ENCODE results near the gene EREG. TPM values are rescaled to one million over a fixed set of nuclear protein-coding genes. Genes with fewer than 3 reads are reported as not detected.
"Not testable (repeated sequence)": the region's sequence is repeated elsewhere in the genome, so short reads cannot be mapped to it uniquely, and the experiment has no call there.

Gene EREG
- total RNA-seq, 2 donors from 2014 or later = 0.07 TPM; not detected in 1

DNA sequence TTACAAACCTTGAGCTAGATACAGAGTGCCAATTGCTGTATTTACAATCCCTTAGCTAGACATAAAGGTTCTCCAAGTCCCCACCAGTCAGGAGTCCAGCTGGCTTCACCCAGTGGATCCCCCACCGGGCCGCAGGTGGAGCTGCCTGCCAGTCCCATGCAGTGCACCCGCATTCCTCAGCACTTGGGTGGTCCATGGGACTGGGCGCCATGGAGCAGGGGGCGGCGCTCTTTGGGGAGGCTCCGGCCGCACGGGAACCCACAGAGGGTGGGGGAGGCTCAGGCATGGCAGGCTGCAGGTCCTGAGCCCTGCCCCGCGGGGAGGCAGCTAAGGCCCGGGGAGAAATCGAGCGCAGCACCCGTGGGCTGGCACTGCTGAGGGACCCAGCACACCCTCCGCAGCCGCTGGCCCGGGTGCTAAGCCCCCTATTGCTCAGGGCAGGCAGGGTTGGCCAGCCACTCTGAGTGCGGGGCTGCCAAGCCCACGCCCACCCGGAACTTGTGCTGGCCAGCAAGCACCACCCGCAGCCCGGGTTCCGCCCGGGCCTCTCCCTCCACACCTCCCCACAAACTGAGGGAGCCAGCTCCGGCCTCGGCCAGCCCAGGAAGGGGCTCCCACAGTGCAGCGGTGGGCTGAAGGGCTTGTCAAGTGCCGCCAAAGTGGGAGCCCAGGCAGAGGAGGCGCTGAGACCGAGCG lies 34.1 kb downstream of the EREG start:
- H3K27ac Mint-ChIP-seq = peak overlapping the region; percentile 92 to 96
- DNase-seq (ENCODE audit: low spot score in 2 of 2); H3K36me3 Mint-ChIP-seq; H3K9me3 Mint-ChIP-seq; ATAC-seq: not testable (repeated sequence)

DNA sequence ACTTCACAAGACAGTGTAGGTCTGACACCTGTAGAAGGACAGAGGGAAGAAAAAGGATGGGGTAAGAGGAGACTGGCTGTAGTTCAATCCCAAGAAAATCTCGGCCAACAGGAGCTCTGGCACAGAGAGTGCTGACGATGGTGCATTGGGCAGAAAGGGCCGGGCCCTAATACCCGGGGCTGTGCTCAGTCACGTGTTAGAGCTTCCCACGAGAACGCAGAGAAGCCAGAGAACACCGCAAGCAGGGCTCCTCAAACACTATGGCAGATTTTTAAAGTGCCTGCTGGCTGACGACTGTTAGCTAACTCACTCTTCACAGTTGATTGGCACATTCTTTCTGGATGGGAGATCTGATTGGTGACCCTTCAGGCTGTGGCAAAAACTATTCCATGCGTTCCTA lies 35.5 kb downstream of the EREG start:
- Mint-ChIP-seq H3K27ac (no peak overlapping the region), H3K9me3 (no peaks in the 10 kb centered on the region), H3K36me3 (peaks cover 0 to 6% of the 10 kb centered on the region in 2 donors)
- no peak for ATAC-seq
- DNase-seq (ENCODE audit: low spot score in 2 of 2) = no peak

DNA sequence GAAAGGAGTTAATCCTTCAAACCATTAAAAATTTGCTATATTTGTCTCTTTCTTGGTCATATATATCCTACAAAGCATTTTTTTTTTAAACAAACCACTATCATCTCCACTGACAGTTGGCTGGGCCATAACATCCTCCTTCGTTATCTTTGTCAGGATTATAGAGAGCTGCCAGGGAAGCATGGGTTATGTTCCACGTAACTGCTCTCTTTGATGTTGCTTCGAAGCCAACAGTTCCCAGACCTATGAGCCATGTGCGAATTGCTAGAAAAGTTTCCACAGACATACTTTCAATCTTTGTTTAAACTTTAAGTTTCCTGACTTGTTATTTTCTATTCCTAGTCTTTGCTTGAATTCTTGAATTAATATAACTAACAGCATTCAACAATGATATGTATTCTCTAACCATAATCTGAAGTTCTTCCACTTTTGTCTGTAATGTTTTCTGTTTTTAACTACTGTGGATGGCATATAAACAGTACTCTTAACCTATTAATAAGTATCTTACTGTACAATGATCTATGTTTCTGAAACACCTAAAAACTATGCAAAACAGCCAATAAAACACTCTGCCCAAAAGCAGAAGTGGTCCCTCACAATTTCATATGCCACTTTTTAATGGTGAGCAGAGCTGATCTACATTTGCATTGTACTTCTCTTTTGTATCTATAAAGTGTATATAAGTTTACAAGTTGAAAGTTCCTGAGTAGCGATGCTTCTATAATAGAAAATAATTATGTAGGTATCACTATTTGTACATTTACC lies 37.9 kb downstream of the EREG start:
- no peak for DNase-seq (ENCODE audit: low spot score in 2 of 2)
- Mint-ChIP-seq H3K36me3 (peaks cover 0 to 6% of the 10 kb centered on the region in 2 donors), H3K9me3 (no peaks in the 10 kb centered on the region), H3K27ac (no peak overlapping the region)
- ATAC-seq = no peak

DNA sequence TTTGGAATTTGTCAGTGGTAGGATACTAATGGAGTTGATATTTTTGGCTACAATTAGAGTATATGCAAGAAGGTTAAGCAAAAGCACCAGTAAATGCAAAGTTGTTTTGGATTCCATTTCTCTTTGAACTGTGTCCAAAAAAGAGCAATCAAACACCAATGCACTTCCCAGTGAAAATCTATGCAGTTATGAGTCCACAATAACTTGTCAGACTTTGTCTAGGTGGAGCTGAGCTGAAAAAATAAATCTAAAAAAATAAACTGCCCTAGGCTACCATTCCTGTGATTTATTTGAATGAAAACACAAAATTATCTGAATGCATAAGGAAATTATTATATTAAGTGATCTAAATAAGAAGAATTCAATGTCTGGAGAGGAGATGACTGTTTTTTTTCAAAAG lies 42.9 kb downstream of the EREG start:
- DNase-seq (ENCODE audit: low spot score in 2 of 2) (no peak), ATAC-seq (no peak)
- Mint-ChIP-seq H3K27ac (no peak overlapping the region), H3K36me3 (no peaks in the 10 kb centered on the region), H3K9me3 (no peaks in the 10 kb centered on the region)

DNA sequence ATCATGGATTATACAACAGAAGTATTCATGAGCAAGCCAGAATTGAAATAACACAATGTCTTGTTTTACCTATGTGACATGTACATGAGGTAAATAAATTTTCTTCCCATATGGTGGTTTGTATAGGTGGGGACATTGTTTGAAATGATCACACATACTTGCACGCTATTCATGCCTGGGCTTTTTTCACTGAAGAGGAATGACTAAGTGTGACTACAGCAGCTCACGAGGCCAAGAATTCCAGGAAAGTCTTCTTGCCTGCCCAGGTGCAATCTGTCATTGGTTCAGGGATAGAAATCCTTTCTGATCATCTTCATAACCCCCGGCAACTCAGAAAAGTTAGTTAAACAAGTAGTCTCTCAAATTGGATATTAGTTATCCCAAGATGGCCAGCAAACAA lies 43.7 kb downstream of the EREG start:
- Mint-ChIP-seq H3K36me3 (no peaks in the 10 kb centered on the region), H3K9me3 (no peaks in the 10 kb centered on the region), H3K27ac (no peak overlapping the region)
- no peak for DNase-seq (ENCODE audit: low spot score in 2 of 2)
- no peak for ATAC-seq

DNA sequence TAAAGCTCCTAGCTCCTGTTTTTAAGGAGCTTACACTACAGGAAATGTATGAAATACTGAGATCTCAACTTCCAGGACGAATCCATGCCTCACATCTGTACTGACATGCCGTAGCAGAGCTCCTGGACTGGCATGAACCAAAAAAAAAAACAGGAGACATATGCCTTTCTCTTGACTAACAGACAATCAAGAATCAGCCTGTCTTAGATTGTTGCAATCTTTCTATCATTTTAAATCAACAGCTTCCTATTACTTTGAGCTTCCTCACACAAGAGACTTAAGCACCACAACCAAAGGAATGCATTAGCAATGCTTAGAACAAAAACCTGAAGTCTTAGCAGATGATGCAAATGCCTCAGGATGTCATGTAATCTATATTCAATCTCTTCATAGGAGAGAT lies 45.3 kb downstream of the EREG start:
- ATAC-seq (no peak), DNase-seq (ENCODE audit: low spot score in 2 of 2) (no peak)
- no peaks in the 10 kb centered on the region for H3K9me3 Mint-ChIP-seq
- H3K27ac Mint-ChIP-seq = no peak overlapping the region
- no peaks in the 10 kb centered on the region for H3K36me3 Mint-ChIP-seq

DNA sequence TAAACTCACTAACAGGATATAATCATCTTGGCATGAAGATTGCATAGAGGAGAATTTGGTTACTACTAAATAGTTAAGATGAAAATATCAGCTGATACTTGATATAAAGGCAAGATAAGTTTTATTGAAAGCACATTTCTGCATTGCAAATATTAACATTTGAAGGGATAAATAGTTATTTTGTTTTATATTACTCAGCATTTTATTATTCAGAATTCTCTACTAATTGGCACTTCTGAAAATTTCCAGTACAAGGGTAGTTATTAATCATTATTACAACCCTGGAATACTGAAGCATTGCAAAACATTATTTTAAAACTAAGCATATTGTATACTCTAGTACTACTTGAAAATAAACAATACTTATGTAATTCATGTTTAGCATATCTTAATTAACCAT lies 47.3 kb downstream of the EREG start:
- no peak overlapping the region for H3K27ac Mint-ChIP-seq
- no peaks in the 10 kb centered on the region for H3K36me3 Mint-ChIP-seq
- no peak for ATAC-seq
- DNase-seq (ENCODE audit: low spot score in 2 of 2) = no peak
- H3K9me3 Mint-ChIP-seq = no peaks in the 10 kb centered on the region

DNA sequence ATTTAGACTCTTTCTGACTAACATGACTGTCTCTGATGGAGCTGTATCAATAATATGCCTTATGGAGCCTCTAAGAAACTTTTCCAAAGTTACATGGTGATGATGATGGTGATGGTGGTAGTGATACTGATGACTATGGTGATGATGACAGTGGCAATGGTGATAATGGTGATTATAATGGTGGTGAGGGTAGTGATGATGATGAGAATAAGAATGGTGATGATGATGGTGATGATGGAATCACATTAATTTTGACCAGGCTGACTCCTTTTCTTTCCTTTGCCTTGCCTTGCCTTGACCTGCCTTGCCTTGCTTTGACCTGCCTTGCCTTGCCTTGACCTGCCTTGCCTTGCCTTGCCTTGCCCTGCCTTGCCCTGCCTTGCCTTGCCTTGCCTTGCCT lies 48.3 kb downstream of the EREG start:
- DNase-seq (ENCODE audit: low spot score in 2 of 2) (no peak), ATAC-seq (no peak)
- Mint-ChIP-seq H3K9me3 (no peaks in the 10 kb centered on the region), H3K27ac (no peak overlapping the region), H3K36me3 (no peaks in the 10 kb centered on the region)

DNA sequence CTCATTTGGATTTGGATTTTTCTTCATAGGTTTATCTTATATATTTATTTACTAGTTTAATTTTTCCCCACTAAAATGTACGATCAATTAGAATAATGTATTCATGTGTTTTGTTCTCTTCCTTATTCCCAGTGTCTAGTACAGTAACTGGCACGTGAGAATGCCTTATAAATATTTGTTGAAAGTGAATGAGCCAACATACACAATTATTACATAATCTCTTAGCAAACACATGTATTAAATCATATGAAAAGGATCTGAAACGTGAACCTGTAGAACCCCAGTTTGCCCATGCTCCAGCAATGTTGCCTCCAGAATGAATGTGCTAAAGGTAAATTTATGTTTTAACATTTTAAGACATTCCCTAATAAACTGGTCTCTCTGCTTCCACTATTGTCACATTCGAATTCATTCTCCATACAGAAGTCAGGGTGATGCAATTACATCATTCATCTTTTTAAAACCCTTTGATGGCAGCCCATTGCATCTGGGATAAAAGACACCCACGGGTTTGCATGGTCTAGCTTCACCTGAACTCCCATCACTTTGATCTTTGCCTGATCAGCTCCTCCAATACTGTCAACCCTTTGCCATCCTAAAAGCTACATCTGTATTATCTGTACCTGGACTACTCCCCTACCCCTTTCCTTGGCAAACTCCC lies 49.3 kb downstream of the EREG start:
- peak overlapping the region in 1 of 2 donors; percentile 11 for H3K27ac Mint-ChIP-seq
- H3K9me3 Mint-ChIP-seq = no peaks in the 10 kb centered on the region
- ATAC-seq (no peak), DNase-seq (ENCODE audit: low spot score in 2 of 2) (no peak)
- H3K36me3 Mint-ChIP-seq = no peaks in the 10 kb centered on the region

DNA sequence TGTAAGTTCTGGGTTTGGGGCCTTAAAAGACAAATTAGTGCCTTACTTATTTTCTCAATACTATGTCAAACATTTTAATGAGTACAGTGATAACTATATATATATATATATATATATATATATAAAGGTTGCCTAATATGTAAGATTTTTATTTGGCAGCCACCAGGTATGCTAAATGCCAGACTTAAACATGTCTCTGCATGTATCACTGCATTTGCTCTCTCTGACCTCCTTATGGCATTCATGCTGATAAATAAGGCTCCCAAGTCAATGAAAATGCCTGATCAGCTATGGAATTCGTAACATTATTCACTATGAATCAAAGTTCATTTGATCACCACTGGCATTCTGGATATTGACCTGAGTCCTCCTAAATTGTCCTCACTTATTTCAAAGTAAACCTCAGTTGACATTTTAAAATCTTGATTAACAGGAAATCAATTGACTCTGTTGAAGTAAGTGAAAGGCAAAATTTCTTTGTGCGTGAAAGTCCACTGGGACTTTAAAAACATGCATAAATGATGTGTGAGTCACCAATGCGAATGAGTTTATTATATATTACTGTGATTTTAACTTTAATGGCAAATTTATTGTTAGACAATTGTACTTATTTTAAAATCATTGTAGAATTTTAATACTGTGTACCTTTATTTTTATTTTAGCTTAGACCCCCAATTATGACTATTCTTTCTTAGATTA lies 50.8 kb downstream of the EREG start:
- no peaks in the 10 kb centered on the region for H3K36me3 Mint-ChIP-seq
- H3K27ac Mint-ChIP-seq = peak overlapping the region in 1 of 2 donors; percentile 33
- H3K9me3 Mint-ChIP-seq = no peaks in the 10 kb centered on the region
- no peak for ATAC-seq
- no peak for DNase-seq (ENCODE audit: low spot score in 2 of 2)

DNA sequence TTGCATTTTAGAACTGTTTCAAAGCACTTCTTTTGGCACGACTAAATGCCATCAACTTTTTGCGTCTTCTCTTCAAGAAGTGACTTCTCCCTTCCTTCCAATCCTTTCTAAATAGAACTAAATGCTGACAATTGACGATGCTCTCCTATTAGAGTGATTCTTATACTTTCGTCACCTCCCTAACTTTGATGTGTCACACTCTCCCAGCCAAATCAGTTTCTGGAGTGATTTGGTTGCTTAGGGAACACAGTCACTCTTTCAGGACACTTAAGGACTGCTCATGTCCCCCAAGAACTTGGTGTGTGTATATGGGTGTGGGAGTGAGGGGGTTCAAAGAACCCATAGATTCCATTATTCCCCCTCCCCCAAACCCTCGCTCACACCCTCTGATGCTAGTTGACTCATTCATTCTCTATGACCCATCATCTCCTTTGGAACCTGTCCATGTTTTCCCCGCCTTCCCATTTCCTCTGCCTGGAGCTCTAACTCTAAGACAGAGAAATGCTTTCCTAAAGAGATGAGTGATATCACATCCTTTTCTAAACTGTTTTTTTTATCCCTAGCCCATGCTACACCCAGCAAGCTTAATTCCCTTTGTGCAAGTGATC lies 53.2 kb downstream of the EREG start:
- Mint-ChIP-seq H3K27ac (no peak overlapping the region), H3K36me3 (no peaks in the 10 kb centered on the region), H3K9me3 (no peaks in the 10 kb centered on the region)
- DNase-seq (ENCODE audit: low spot score in 2 of 2) = no peak
- no peak for ATAC-seq

DNA sequence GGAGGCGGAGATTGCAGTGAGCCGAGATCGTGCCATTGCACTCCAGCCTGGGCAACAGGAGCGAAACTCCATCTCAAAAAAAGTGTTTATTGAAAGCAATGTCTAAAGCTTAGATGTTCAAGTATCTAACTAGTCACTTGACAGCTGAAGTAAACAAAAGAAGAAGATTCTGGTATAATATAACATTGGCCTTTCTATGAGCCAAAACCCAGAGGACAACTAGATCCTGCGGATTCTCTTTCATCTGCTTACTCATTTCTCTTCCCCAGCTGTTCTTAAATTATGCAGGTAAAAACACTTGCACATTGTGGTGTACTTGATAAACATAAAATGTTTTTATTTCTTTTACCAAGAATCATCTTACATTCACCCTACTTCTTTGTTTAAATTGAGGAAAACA lies 55.9 kb downstream of the EREG start:
- Mint-ChIP-seq H3K36me3 (no peaks in the 10 kb centered on the region), H3K27ac (no peak overlapping the region), H3K9me3 (no peaks in the 10 kb centered on the region)
- no peak for ATAC-seq
- DNase-seq (ENCODE audit: low spot score in 2 of 2) = no peak

DNA sequence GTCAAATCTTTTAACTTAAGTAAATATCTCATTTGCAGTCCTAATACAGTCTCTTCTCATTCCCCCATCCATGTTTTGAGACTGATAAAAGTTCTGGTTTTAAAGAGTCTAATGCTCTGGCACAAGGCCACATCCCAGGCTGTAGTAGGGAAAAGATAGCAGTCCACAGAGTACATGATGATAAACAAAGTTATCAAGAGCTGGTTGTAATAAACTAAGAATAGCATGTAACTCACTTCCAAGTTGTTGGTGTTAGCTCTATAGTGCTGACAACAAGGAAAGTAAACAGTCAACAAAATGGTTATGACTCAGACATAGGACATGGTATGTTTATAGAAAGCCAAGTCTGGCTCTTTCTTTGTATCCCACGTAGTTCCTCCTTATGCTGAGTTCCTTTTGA lies 58.2 kb downstream of the EREG start:
- ATAC-seq (no peak), DNase-seq (ENCODE audit: low spot score in 2 of 2) (no peak)
- Mint-ChIP-seq H3K9me3 (no peaks in the 10 kb centered on the region), H3K36me3 (no peaks in the 10 kb centered on the region), H3K27ac (no peak overlapping the region)

DNA sequence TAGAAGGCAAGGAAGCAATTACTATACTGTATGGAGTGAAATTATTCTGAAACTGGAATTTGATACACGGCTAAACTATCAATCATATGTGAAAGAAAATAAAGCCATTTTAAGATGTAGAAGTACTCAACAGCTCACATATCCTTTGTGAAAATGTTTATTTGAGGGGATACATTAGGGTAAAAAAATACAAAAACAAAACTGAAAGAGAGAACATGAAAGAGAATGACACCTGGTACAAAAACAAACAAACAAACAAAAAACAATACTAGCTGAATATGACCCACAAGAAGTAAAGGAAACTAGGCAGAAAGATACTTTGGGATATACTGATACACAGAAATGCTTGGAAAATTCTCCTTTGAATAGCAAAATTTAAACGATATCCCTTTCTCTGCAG lies 59.2 kb downstream of the EREG start:
- no peak for ATAC-seq
- no peak overlapping the region for H3K27ac Mint-ChIP-seq
- no peaks in the 10 kb centered on the region for H3K36me3 Mint-ChIP-seq
- no peak for DNase-seq (ENCODE audit: low spot score in 2 of 2)
- H3K9me3 Mint-ChIP-seq = no peaks in the 10 kb centered on the region

DNA sequence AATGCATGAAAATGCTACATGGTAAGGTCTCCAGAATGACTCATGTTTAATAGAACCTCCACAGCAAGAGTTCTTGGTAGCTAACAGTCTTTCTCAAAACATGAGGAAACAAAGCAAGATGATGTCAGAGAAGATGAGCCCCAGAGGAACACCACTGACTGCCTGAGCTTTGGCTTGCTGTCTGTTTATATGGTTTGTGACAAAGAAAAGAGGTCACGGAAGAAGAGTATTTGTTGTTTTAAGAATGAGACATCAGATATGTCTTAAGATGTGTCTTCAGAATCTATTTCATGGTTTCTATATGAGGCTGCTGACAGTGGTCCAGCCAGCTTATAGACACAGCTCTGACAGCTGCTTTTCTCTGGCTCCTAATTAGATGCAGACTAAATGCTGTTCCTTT lies 61.2 kb downstream of the EREG start:
- Mint-ChIP-seq H3K36me3 (no peaks in the 10 kb centered on the region), H3K9me3 (no peaks in the 10 kb centered on the region), H3K27ac (no peak overlapping the region)
- DNase-seq (ENCODE audit: low spot score in 2 of 2) (no peak), ATAC-seq (peak in 1 of 2 donors; percentile 85)

DNA sequence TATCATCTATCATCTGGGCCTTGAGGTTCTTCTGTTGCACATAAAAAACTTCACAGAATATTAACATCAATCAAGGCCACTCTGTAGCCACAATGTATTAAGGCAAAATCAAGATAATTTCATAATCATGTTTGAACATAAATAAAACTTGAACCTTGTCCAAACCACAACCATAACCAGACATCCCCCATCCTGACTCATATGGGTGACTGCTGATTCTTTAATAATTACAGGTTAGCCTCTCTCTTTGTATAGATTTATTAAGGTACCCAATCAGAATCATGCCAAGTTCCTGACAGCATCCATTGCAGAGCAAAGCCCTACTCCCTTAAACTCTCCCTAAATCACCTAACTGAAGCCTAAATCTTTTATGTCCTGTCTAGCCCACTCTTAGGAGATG lies 63.3 kb downstream of the EREG start:
- ATAC-seq = no peak

More for the DNA sequence above, 63.3 kb downstream of the EREG start:
- Mint-ChIP-seq H3K36me3 (no peaks in the 10 kb centered on the region), H3K9me3 (no peaks in the 10 kb centered on the region), H3K27ac (no peak overlapping the region)
- DNase-seq (ENCODE audit: low spot score in 2 of 2) = no peak
